ENCODE measurements around the gene NR2E3. TPM values are rescaled to one million over a fixed set of nuclear protein-coding genes. Genes with fewer than 3 reads are reported as not detected.

Gene NR2E3
- under 1 TPM in 1 of 2 donors, not detected in 1; 0.52 TPM for total RNA-seq

GRCh38 chr15:71810256-71811035 lies at the start of gene NR2E3:
TSS of gene NR2E3 (plus strand) at chr15:71810554. CDS start at chr15:71810744, 190 bp downstream.
- DNase-seq (no peak), ATAC-seq (no peak)
- no peaks in the 10 kb centered on the region for H3K9me3 ChIP-seq
- no peaks in the 10 kb centered on the region for H3K27me3 ChIP-seq
- WGBS, 2 donors, result 39 to 46% methylated on average over 11 to 14 of the region's 16 CpGs
- no peak for TF ChIP-seq POLR2A (IDR thresholded peaks at IDR 0.05)
- no peak for TF ChIP-seq CTCF (IDR thresholded peaks at IDR 0.05)
- H3K4me1 ChIP-seq, result peaks cover 4% of the 10 kb centered on the region
- H3K27ac ChIP-seq, result no peak within 1 kb of the TSS
- H3K36me3 ChIP-seq (replicated peaks in 1 of 2; ENCODE audit: insufficient read depth in 1 of 2, low read depth in 2 of 2), result no peaks in the 10 kb centered on the region
- H3K4me3 ChIP-seq, result no peak within 1 kb of the TSS
- intact Hi-C loops (cut with DNase I), result no loop called here

DNA sequence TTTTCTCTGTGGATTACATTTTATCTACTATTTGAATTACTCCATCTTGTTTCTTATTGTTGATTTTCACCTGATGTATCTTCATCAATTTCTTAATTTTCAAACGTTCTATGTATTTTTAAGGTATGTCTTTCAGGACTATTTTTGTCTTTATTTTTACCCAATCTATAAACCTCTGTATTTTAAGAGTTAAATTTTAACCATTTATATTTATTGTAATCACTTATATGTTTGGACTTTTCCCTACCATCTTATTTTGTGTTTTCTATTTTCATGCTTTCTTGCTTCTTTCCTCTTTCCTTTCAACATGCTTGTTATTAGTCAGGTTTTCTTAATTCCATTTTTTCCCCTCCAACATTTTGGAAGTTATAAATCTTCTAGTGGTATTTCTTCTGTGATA lies 49.5 kb upstream of the NR2E3 start:
- Histone ChIP-seq H3K27me3 (no peaks in the 10 kb centered on the region), H3K36me3 (replicated peaks in 1 of 2; ENCODE audit: insufficient read depth in 1 of 2, low read depth in 2 of 2) (no peaks in the 10 kb centered on the region), H3K9me3 (no peaks in the 10 kb centered on the region), H3K4me1 (no peaks in the 10 kb centered on the region), H3K27ac (no peak overlapping the region), H3K4me3 (no peak overlapping the region)
- ATAC-seq, result no peak
- DNase-seq, result no peak
- intact Hi-C loops (cut with DNase I), result no loop called here
- WGBS, 2 donors, result 50 to 79% methylated on average over 1 of the region's 1 CpG
- TF ChIP-seq POLR2A (IDR thresholded peaks at IDR 0.05), result no peak
- no peak for TF ChIP-seq CTCF (IDR thresholded peaks at IDR 0.05)

GRCh38 chr15:71761649-71762048 lies 48.7 kb upstream of the NR2E3 start:
- peak; percentile 40 for ATAC-seq
- 49 to 50% methylated on average over 3 of the region's 3 CpGs for WGBS, 2 donors
- Histone ChIP-seq H3K4me3 (no peak overlapping the region), H3K4me1 (no peaks in the 10 kb centered on the region), H3K27ac (no peak overlapping the region), H3K9me3 (no peaks in the 10 kb centered on the region), H3K27me3 (no peaks in the 10 kb centered on the region), H3K36me3 (replicated peaks in 1 of 2; ENCODE audit: insufficient read depth in 1 of 2, low read depth in 2 of 2) (no peaks in the 10 kb centered on the region)
- intact Hi-C loops (cut with DNase I), result no loop called here
- peak in 1 of 4 donors; percentile 23 for DNase-seq
- no peak for TF ChIP-seq POLR2A (IDR thresholded peaks at IDR 0.05)
- TF ChIP-seq CTCF (IDR thresholded peaks at IDR 0.05), result no peak

- Histone ChIP-seq H3K36me3 (replicated peaks in 1 of 2; ENCODE audit: insufficient read depth in 1 of 2, low read depth in 2 of 2) (no peaks in the 10 kb centered on the region), H3K27ac (no peak overlapping the region), H3K27me3 (no peaks in the 10 kb centered on the region), H3K4me1 (no peaks in the 10 kb centered on the region), H3K4me3 (no peak overlapping the region), H3K9me3 (no peaks in the 10 kb centered on the region)
- DNase-seq (no peak), ATAC-seq (no peak)
- intact Hi-C loops (cut with DNase I), result no loop called here
- TF ChIP-seq CTCF (IDR thresholded peaks at IDR 0.05) (no peak), POLR2A (IDR thresholded peaks at IDR 0.05) (no peak)
- WGBS, 2 donors, result 87 to 89% methylated on average over 5 of the region's 5 CpGs
Measured at GRCh38 chr15:71768184-71768583, 42.2 kb upstream of the NR2E3 start.
